SIG-M5 treated with dmso at 0.1 percent for 504 hours (cell line): ENCODE results near the gene SLC1A4.
"Not testable (repeated sequence)": the region's sequence is repeated elsewhere in the genome, so short reads cannot be mapped to it uniquely, and the experiment has no call there.

ENCODE experiments used
- DNase-seq: peaks from one replicate; lab custom pipeline; 2025; ENCODE audit not compliant: unreplicated experiment; lab: John Stamatoyannopoulos, UW

SLC1A4 gene

DNA sequence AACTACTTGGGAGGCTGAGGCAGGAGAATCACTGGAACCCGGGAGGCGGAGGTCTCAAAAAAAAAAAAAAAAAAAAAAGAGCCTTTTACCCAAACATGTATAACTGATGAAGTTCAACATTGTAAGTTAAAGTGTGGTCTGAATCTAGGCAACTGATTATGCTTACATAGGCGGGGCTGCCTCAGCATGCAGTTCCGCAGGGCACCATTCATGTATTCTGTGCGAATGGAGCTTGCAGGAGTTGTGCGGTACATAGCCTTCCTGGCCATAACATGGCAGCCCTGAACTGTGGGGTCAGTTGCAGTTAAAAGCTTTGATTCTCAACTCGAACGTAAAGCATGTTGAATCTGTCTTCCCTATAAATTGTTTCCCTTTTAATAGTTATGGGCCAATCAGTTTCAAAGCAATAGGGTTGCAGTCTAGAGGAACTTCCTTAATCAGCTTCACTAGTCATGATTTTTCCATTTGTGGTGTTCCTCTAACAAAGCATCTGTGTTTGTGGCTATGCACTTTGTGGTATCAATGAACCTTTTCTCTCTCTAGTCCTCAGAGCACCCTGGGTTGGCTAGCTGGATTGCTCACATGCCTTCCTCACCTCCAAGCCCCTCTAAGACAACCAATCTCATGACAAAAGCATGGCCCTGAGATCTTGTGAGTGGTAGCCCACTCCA, 36.4 kb downstream of the SLC1A4 start:
- DNase-seq: peak; percentile 79

DNA sequence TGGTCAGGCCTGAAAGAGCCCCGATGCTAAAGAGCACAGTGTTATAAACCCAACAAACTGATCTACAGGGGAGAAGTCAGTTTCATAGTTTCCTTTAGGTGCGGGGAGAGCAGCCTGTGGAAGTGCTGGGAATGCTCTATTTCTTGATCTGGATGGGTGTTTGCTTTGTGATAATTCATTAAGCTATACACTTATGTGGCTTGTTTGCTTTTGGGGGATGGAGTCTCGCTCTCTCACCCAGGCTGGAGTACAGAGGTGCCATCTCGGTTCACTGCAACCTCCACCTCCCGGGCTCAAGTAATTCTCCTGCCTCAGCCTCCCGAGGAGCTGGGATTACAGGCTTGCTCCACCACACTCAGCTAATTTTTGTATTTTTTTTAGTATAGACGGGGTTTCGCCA, 37.0 kb downstream of the SLC1A4 start:
- DNase-seq: no peak

DNA sequence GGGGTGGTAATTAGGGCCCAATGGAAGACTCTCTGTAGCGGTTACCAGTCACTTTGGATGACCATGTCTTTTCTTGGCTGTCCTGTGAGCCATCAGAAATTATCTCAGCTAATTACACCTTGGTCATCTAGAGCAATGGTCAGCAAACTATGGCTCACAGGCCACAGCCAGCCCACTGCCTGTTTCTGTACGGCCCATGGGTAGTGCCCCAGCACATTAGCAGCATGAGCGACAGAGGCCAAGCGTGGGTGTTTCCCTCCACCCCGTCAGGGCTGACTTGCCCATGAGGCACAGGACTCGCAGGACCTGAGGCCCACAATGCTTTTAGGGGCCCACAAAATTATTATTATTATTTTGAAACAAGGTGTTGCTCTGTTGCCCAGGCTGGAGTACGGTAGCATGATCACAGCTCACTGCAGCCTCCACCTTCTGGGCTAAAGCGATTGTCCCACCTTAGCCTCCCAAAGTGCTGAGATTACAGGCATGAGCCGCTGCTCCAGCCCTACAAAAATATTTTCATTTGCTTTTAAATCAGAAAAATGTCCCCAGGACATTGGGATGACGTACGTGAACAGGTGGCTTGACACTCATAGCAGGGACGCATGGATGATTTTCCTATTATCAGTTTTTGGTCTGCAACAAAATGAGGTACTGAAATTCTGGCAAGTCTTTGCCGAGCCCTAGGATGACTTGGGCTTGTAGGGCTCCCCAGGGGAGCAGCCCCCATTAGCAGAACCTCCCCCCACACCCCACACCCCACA, 37.7 kb downstream of the SLC1A4 start:
- DNase-seq: no peak

DNA sequence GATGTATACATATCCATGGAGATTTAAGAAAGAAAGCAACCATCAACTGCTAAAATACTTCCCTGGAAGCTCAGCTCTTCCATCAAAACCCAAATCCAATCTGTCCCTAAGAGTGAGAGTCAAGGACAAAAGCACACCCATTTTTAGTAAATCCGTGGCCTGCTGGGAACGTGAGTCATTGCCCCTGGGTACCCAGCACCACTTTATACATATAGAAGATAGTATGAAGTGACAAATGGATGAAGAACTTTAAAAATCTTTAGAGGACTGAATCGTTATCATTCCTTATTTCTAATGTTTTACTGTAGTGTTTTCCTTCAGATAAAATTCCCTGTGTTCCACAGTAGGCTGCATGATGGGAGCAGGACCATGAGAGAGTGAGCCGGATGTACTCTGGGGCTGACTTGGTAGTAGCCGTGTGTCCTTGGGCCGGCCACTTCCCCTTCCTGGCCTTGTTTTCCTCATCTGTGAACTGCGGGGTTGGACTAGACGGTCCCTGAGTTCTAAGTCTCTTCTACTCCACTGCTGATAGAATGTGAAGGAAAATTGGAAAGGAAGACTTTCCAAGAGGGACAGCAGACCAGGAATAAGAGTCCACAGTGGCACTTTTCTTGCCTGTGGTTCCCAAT, 38.5 kb downstream of the SLC1A4 start:
- DNase-seq: no peak

DNA sequence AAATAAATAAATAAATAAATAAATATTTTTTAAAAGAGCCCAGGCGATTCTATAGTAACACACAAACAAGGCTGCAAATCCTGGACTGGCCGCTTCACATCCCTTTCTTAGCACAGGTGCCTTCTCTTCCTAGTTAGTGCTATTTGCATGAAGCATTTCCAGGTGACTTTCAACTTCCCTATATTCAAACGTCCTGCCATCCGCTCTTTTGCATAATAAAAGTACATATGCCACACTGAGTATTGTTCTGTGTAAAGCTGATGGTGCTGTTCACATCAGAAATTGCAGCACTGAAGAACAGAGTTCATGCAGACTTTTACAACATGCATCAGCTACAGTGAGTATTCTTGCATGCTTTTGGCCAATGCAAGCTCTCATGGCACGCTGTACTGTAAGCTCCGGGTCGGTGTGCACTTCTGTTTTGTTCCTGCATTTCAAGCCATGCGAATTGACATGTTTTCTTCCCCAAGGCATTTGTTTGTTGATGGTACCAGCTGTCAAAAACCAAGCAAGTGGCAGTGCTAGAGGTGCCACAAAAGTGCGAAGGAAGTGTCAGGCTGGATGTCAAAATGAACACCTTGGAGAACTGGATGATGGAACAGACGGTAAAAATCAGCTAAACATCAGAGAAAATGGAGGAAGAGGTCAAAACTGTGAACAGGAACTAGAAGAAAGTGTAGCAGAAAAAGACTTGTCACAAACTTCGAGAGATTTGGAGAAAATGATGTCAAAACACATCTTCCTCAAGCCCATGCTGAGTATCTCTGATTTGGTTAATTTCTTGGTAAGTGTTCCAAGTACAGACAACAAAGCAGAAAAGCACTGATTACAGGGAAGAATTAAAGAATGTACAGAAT, 41.5 kb downstream of the SLC1A4 start:
- no peak for DNase-seq

DNA sequence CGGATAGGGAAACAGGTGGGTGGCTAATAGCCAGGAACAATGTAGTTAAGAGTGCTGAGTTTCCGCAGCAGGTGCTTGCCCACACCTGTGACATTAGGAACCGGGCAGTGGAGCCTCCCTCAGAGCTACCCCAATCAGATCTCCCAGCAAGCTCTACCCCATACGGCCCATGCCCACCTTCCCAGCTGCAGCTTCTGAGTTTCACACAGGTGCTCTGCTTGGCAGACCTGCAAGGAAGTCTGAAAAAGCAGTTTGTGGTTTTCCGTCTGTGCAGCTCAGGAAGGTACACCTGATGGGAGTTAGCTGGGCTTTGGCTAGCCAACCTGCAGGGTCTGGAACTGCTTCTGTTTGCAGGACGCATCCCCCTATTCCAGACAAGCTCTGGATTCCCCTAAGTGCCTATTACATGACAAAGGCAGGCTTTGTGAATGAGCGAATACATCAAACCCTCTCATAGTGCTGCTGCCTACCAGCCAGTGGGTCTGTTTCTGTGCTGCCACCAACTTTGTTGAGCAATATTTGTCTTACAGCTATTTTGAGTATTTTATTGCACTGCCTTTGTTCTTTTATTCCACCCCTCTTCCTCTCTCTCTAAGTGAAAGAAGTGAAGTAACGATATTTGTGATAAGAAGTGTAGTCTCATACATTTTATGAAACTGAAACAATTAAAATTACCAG, 42.3 kb downstream of the SLC1A4 start:
- DNase-seq: peak; percentile 91

DNA sequence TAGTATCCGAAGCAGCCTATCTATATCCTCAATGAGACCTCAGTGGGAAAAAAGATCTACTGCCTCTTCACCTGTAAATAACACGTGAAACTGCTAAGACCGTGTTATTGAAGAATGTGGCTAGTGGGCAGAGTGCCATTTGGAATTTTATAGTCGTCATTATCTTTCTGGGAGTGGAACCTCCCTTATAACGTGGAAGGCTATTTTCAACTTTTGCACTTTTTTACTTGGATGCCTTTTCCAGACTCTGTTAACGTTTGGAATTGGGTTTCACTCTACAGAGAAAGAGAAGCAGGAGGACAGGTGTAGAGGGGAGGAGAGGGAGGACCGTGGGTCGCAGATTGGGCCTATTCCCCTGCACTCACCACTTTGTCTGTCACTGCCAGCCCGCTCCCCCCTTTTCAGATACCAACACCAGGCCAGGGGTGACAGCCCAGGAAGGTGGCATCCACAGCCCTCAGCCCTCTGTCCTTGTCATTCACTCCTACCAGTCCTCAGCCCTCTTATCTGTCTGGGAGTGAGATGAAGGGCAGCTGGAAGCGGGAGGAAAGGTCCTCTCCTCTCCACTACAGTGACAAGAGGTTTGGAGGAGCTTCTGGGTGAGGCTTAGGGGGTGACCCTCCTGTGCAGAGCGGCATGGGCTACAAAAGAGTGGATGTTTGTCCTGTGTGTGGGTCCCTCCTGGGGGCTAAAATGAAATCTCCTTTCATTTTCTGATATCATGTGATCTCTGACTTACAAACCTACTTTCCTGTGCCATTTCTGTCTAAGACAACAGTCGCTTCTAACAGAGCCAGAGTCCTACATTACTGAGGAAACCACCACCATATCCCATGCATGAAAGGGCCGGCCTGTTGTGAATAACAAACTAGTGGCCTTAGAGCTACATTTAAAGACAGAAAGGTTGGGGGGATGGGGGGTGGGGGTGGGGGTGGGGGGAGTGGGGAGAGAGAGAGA, 43.1 kb downstream of the SLC1A4 start:
- no peak for DNase-seq

DNA sequence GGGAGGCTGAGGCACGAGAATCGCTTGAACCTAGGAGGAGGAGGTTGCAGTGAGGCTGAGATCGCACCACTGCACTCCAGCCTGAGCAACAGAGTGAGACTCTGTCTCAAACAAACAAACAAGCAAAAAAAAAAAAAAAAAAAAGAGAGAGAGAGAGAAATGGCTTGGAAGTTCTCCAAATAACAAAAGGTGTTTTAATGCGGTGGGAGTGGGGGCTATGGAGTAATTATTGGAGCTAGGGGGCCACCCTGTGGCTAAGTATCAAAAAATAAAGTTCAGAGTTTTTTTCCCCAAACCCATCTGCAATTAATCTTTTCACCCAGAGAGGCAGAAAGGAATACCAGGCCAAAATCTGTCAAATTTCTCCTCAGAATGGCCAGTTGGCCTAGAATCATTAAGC, 44.0 kb downstream of the SLC1A4 start:
- DNase-seq: peak; percentile 22

DNA sequence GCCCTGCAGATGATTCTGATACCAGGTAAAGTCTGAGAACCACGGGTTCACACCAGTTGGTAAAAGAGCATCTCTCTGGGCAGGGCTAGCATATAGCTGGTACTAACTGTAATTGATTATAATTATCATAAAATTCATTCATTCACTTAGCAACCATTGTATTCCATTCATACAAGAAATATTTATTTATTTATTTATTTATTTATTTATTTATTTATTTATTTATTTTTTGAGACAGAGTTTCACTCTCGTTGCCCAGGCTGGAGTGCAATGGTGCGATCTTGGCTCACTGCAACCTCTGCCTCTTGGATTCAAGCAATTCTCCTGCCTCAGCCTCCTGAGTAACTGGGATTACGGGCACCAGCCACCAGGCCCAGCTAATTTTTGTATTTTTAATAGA, 44.5 kb downstream of the SLC1A4 start:
- DNase-seq: not testable (repeated sequence)

DNA sequence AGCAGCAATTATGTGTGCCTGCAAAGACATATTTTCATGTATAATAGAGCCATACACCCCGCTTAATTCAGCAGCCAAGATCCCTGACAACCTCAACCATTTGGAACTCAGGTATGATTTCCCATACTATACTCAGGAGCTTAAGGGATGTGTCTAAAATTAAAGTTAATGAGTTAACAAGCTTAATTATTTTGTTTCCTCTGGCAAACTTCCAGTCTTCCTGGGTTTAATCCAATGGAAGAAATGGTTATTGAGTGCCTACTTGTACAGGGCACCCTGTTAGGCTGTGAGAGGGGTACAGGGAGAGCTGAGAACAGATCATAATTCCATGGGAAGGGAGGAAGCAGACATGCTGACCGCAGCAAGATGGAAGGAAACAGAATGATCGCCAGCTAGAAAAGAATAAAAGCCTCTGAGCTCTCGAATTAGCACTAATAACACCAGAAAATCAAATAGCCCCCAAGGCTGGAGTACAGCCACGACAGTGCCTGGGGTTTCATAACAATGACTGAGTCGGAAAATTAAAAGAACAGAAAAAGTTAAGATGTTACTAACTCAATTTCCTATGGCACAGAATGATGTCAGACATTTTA, 46.2 kb downstream of the SLC1A4 start:
- DNase-seq: no peak

DNA sequence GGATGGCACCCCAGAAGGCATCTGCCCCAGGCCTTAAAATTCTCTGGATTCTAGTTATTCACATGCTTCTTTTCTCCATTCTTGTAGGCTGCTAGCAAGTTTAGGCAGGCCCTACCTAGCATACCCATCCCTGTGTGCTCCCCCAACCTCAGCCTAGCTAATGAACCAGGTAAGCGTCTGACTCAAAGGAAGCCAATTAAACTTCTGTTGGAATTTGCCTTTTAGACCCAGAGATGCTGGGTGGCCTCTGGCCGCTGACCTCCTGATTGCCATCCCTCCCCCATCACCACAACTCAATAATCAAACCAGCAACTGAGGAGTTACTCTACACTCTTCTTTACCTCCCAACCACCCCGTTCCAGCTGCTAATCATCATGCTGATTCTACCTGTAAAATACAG, 48.0 kb downstream of the SLC1A4 start:
- no peak for DNase-seq

DNA sequence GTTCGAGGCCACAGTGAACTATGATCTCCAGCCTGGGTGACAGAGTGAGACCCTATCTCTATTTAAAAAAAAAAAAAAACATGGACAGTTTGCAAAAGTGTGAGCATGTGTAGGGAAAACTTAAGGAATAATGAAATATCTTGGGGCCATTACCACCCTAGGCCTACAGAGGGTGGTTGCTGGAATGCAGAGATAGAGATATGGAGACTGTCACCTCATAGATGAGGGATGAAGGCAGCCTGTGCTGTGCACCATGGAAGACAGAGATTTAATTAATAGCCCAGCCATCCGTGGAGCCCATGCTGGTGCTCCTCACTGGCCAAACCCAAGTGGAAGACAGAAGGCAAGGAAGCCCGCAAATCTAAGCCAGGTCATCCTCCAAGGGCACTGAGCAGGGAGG, 50.4 kb downstream of the SLC1A4 start:
- DNase-seq: no peak

DNA sequence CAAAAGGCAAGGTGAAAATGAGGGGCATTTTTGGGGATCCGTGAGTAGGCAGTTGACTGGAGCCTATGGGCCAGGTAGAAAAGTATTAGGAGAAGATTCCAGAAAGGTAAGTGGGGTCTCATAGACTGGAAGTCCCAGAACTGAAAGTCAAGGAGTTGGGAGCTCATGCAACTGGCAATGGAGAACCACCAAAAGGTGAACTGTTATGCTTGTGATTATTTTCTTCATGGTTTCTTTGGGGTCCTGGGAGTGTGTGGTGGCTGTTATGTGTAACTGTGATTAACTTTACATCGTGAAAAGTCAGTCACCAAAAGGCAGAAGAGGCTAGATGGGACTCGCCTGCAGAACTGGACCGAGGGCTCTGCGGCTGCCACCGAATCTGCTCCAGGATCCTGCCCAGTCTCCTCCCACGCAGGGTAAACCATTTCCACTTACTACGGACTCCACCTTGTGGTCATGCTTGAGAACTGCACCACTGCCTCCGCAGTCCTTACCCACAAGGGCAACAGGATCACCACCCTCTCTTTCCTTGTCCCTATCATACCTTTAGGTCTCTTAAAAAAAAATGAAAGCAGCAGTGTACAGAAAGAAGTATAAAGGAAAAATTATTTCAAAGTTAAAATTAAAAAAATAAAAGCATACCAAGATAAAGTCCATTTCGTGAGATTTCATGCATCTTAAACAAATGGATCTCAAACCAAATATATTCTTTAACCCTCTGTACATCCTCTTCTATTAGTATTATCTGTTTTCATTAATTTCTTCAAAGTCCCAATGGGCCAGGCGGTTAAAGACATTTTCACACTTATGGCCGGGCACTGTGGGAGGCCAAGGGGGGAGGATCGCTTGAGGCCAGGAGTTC, 51.4 kb downstream of the SLC1A4 start:
- peak; percentile 83 for DNase-seq

DNA sequence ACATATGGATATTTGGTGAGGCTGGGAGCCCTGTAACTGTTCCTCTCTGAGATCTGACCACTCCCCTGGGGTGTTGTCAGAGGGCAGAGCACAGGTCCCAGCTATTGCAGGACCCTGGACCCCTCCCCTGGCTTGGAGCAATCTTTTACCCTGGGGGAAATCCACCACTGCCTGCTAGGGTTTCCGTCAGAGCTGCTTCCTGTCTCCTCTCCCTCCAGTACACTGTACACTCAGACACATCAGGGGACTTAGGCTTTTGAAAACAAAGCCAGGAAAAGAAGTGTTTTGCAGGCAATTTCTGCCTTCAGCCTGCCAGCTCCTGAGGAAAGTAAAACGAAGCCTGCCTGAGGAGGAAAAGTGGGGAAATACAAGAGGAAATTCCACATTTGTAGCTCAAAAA, 53.8 kb downstream of the SLC1A4 start:
- no peak for DNase-seq

DNA sequence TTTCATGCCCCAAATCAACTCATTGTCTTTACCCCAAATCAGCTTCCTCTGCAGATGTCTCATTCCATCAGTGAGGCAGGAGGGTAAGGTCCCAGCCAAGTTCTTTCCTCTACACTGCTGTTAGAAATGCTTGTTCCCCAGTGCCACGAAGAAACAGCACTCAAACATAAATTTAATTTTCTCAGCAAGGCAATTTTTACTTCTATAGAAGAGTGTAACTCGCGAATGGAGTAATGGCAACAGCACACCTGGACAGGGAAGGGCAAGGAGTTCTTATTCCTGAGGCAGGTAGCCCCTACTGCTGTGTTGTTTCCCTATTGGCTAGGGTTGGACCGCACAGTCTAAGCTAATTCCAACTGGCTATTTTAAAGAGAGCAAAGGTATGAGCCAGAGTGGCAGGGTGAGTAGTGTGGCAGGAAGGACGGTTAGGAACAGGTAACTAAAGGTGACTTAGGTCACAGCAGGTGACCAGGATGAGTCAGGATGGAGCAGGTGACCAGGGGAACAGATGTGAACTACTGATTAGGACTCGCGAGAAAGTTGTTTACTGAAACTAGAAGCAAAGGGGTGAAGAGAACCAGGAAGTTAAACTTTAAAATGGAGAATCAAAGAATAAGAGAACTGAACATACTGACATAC, 55.0 kb downstream of the SLC1A4 start:
- no peak for DNase-seq

DNA sequence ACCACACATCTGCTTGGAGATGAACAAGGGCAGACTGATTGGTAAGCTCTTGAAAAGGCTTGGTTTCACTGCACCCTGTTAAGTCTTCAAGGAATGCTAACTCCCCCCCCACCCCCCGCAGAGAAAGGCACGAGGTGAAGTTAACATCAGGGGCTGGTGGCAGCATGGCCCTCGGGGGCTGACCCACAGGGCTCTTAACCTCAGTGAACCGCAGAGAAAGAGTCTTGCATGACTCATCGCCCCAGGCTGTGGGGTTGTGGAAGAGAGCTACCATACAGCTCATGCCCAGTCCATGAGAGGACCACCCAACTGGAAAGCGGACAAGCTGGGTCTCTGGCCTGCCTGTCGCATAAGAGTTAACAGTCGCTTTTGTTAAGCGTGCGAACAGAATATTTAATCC, 56.5 kb downstream of the SLC1A4 start:
- DNase-seq: no peak

DNA sequence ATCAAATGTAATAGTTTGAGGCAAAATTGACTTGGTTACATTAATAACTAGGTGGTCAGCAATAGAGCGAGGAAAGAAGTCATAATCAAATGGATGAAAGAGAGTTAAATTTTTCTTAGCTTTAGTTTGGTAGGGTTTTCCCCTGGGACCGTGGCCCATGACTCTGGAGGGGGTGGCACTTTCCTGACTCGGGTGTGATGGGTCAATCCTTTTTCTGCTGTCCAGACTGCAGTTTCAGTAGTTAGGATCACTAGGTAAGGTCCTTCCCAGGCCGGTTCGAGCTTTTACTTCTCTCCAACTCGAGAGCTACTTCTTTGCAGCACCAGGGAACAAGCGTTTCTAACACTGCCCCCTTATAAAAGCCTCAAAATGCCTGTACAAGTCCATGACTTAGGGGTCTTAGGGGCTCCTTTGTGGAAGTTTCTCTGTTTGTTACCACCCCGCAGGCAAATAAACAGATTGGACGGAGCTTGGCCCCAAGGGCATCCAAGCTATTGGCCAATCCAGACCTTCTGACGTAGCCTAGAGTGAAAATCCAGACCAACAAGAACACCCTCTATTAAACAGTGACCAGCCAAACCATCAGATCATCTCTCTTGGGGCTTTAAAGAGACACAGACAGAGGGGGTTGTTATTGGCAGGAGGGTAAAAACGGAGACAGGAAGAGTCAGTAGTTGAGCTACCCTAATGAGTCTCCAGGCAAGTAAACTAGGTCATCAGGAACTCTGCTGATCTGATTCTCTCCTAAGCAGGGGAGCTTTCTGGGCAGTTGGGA, 57.6 kb downstream of the SLC1A4 start:
- no peak for DNase-seq
